GM19099 (cell line): ENCODE data around the gene ASGR1.

Experiments
- POLR2A ChIP-seq: IDR thresholded peaks from 3 replicates; pipeline ENCODE4 v1.6.1; 2011; ENCODE audit warnings: low read depth; ENCODE audit not compliant: insufficient read length; ENCODE audit errors: extremely low read depth

The ASGR1 gene

GRCh38 chr17:7207120-7208001 lies 28.2 kb upstream of the ASGR1 start:
- TF ChIP-seq POLR2A = no peak

DNA sequence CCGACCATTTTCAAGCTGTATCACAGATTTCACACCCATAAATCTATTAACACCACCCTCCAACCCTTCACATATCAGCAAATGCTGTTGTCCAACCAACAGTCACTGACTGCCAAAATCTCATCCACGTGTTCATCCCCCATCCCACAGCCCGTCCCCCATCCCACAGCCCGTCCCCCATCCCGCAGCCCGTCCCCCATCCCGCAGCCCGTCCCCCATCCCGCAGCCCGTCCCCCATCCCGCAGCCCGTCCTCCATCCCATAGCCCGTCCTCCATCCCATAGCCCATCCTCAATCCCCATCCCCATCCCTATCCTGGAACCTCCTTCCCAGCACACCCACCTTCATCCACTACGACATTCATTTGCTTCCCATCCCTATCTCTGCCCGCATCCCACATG lies 26.4 kb upstream of the ASGR1 start:
- TF ChIP-seq POLR2A = no peak

DNA sequence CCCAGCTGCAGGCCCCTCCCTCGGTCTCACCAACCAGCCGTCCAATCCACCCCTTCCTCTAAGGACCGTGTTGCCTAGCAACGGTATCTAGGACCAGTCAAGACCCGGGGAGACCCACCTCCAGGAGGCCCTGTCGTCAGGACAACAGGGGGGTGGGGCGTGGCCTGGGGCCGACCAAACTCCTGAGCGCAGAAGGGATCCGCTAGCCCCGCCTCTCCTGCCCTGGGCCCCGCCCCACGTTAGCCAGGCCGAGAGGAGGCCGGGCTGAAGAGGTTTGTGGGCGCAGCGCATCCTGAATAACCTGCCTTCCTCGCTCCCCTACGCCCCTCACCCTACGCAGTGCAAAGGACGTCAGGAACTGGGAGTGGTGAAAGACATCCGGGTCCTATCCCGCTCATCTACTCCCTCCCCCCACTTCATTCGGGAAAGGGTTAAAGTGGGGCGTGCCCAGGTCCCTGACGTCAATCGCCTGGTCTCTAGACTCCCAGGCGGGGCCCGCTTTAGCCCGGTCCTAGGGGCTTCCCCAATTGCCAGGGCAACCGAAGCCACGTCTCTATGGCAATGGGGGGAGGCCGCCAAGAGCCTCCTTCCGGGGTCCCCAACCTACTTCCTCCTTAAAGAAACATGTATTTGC lies 25.8 kb upstream of the ASGR1 start:
- peak; percentile 41 for TF ChIP-seq POLR2A

DNA sequence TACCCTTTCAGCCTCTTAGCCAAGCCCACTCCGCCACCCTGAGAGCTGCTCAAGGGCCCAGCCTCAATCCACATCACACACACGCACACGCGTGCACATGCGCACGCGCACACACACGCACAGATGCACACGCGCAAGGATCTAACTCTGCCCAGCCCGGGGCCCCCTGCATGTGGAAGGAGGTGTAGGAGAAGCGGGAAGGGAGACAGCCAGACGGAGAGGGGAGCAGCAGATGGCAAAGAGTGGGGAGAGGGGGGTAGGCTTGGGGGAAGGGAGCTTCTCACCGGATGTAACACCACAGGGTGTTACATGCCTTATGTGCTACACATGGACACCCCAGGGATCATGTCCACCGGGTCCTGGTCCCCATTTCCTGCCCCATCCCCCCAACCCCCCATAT lies 25.2 kb upstream of the ASGR1 start:
- no peak for TF ChIP-seq POLR2A

- no peak for TF ChIP-seq POLR2A
Measured at GRCh38 chr17:7203391-7203790, 24.2 kb upstream of the ASGR1 start.

DNA sequence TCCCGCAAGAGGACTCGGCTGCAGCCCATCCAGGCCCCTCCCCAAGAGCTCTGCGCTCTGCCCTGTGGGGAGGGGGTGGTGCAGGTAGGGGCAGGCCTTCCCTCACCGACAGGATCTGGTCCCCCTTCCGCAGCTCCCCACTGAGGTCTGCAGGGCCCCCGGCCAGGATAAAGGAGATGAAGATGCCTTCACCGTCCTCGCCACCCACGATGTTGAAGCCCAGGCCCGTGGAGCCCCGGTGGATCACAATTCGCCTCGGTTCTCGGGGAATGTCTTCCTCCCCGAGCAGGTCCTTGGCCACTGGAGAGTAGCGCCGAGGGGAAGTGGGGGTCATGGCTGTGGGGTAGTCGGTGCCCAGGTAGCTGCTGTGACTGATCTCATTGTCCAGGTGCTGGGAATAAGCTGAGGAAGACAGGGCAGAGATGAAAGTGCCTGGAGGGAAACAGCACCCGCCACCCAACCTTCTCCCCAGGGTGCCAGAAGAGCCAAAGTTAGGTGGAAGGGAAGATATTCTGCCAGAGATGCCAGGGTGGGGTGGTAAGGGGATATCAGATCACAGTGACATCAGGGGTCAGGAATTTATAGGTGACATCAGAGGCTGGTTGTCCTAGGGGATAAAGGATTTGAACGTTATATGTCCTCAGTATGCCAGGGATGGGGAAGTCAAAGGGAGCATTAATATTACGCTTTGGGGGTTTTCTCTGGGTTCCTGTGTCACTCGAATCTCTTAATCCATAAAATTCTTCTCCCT lies 17.7 kb upstream of the ASGR1 start:
- TF ChIP-seq POLR2A = no peak

DNA sequence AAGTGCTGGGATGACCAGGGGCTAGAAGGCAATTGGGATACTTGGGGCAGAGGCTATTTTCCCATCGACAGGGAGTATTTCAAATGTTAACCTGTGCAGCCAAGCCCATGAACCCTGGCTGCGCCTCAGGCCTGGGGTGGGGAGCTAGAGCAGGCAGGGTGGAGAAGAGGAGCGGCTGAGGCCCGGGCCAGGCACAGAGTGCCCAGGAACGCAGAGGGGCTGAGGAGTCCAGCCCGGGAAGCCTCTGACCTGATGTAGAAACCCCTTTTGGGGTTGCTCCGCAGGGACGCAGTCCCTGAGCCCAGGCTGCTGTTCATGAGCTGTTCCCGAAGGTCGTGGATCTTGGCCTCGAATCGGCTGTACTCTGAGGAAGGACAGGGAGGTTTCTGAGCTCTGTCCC lies 16.8 kb upstream of the ASGR1 start:
- TF ChIP-seq POLR2A = no peak

GRCh38 chr17:7192271-7192937 lies 13.2 kb upstream of the ASGR1 start:
- no peak for TF ChIP-seq POLR2A

- no peak for TF ChIP-seq POLR2A
Measured at GRCh38 chr17:7191571-7192270, 12.6 kb upstream of the ASGR1 start.

- no peak for TF ChIP-seq POLR2A
Measured at GRCh38 chr17:7191069-7191468, 11.9 kb upstream of the ASGR1 start.

GRCh38 chr17:7190276-7190917 lies 11.2 kb upstream of the ASGR1 start:
- no peak for TF ChIP-seq POLR2A

DNA sequence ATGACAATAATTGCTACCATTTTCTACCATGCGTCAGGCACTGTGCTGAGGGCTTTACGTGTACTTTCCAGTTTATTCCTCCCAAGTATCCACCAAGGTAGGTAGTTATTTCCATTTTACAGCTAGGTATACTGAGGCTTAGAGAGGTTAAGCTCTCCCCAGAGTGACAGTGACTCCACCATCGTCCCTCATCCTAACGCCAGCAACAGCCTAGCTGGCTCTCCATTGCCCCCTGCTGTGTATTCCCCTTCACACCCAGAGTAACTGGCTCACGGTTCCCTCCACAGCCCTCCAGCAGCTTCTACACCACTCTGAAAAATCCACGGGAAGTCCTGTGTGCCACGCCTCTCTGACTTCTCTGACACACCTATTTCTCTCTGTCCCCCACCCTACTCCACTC lies 7.1 kb upstream of the ASGR1 start:
- no peak for TF ChIP-seq POLR2A

DNA sequence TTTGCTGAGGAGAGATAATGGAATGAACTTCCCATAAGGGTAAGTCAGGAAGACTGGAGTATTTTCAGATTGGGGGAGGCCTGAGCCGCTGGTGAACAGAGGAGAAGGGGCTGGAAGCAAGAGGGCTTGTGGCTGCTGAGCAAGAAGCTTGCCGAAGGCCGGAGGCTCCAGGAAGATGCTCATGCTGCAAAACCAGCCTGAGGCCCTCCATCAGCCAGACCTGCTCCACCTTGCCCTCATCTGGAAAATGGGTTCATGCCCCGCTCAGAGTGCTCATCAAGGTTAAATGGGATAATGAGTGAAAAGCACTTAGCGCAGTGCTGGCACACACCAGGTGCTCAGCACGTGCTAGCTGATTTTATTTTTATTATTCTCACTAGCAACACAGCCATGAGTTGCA lies 5.5 kb upstream of the ASGR1 start:
- TF ChIP-seq POLR2A = no peak

GRCh38 chr17:7184091-7184488 lies 4.9 kb upstream of the ASGR1 start:
- TF ChIP-seq POLR2A = no peak
